ENCODE data around the gene GAREM1. TPM values are rescaled to one million over a fixed set of nuclear protein-coding genes. Genes with fewer than 3 reads are reported as not detected.

GAREM1 gene
- total RNA-seq, 1 donor from 2014 or later: 9.0 TPM

- peaks cover 2% of the 10 kb centered on the region for H3K27me3 Mint-ChIP-seq (ENCODE audit: low read depth, unreplicated experiment)
- H3K36me3 Mint-ChIP-seq (ENCODE audit: low read depth, unreplicated experiment): no peaks in the 10 kb centered on the region
- Histone ChIP-seq H4K20me1 (ENCODE audit: insufficient read depth, low read length) (peaks cover 26% of the 10 kb centered on the region), H3K4me3 (ENCODE audit: insufficient read depth, low read depth, low read length) (no peak overlapping the region), H3K9ac (ENCODE audit: low read length) (peak overlapping the region; percentile 19), H3K79me2 (ENCODE audit: insufficient read depth, low read length) (peaks cover 23% of the 10 kb centered on the region), H3K9me3 (ENCODE audit: insufficient read depth, low read depth, low read length) (no peaks in the 10 kb centered on the region), H3K4me1 (ENCODE audit: insufficient read depth, low read length) (peaks cover 16% of the 10 kb centered on the region), H3K36me3 (ENCODE audit: insufficient read depth, low read length) (no peaks in the 10 kb centered on the region), H3K27ac (ENCODE audit: low read depth, low read length) (no peak overlapping the region), H3K27me3 (ENCODE audit: insufficient read depth, low read length) (peaks cover 4% of the 10 kb centered on the region), H2AFZ (ENCODE audit: low read depth, low read length) (no peak overlapping the region), H3K4me2 (ENCODE audit: low read length) (peak overlapping the region; percentile 99)
- peaks cover 9% of the 10 kb centered on the region for H3K4me1 Mint-ChIP-seq (ENCODE audit: low read depth, unreplicated experiment)
- no peak overlapping the region for H3K27ac Mint-ChIP-seq (ENCODE audit: unreplicated experiment)
- TF ChIP-seq EZH2 (IDR thresholded peaks at IDR 0.05; ENCODE audit: insufficient read depth, low read length) (no peak), CTCF (IDR thresholded peaks at IDR 0.05; ENCODE audit: insufficient read depth, low read depth, low read length) (no peak)
- no peaks in the 10 kb centered on the region for H3K9me3 Mint-ChIP-seq (ENCODE audit: unreplicated experiment)
- FAIRE-seq (no peak), DNase-seq (ENCODE audit: low read depth) (no peak)
- H3K4me3 Mint-ChIP-seq (ENCODE audit: unreplicated experiment): peak overlapping the region; percentile 55
Observed at GRCh38 chr18:32468147-32468845, 2.4 kb downstream of the GAREM1 start.

GRCh38 chr18:32461709-32462272 is 8.9 kb downstream of the GAREM1 start:
- FAIRE-seq (no peak), DNase-seq (ENCODE audit: low read depth) (no peak)
- Mint-ChIP-seq H3K27ac (ENCODE audit: unreplicated experiment) (no peak overlapping the region), H3K4me3 (ENCODE audit: unreplicated experiment) (no peak overlapping the region), H3K36me3 (ENCODE audit: low read depth, unreplicated experiment) (peaks cover 1% of the 10 kb centered on the region), H3K4me1 (ENCODE audit: low read depth, unreplicated experiment) (peaks cover 11% of the 10 kb centered on the region), H3K27me3 (ENCODE audit: low read depth, unreplicated experiment) (no peaks in the 10 kb centered on the region), H3K9me3 (ENCODE audit: unreplicated experiment) (no peaks in the 10 kb centered on the region)
- no peaks in the 10 kb centered on the region for H3K36me3 ChIP-seq (ENCODE audit: insufficient read depth, low read length)
- H3K4me2 ChIP-seq (ENCODE audit: low read length): no peak overlapping the region
- no peak overlapping the region for H3K27ac ChIP-seq (ENCODE audit: low read depth, low read length)
- H4K20me1 ChIP-seq (ENCODE audit: insufficient read depth, low read length): peaks cover under 1% of the 10 kb centered on the region
- no peaks in the 10 kb centered on the region for H3K27me3 ChIP-seq (ENCODE audit: insufficient read depth, low read length)
- no peaks in the 10 kb centered on the region for H3K9me3 ChIP-seq (ENCODE audit: insufficient read depth, low read depth, low read length)
- no peak overlapping the region for H3K9ac ChIP-seq (ENCODE audit: low read length)
- no peaks in the 10 kb centered on the region for H3K4me1 ChIP-seq (ENCODE audit: insufficient read depth, low read length)
- H2AFZ ChIP-seq (ENCODE audit: low read depth, low read length): no peak overlapping the region
- no peak overlapping the region for H3K4me3 ChIP-seq (ENCODE audit: insufficient read depth, low read depth, low read length)
- no peak for TF ChIP-seq EZH2 (IDR thresholded peaks at IDR 0.05; ENCODE audit: insufficient read depth, low read length)
- TF ChIP-seq CTCF (IDR thresholded peaks at IDR 0.05; ENCODE audit: insufficient read depth, low read depth, low read length): no peak
- H3K79me2 ChIP-seq (ENCODE audit: insufficient read depth, low read length): peaks cover 6% of the 10 kb centered on the region

- Histone ChIP-seq H3K4me3 (ENCODE audit: insufficient read depth, low read depth, low read length) (no peak overlapping the region), H3K4me2 (ENCODE audit: low read length) (no peak overlapping the region), H3K36me3 (ENCODE audit: insufficient read depth, low read length) (no peaks in the 10 kb centered on the region), H4K20me1 (ENCODE audit: insufficient read depth, low read length) (no peaks in the 10 kb centered on the region), H3K4me1 (ENCODE audit: insufficient read depth, low read length) (no peaks in the 10 kb centered on the region), H3K27me3 (ENCODE audit: insufficient read depth, low read length) (no peaks in the 10 kb centered on the region), H3K79me2 (ENCODE audit: insufficient read depth, low read length) (no peaks in the 10 kb centered on the region), H3K27ac (ENCODE audit: low read depth, low read length) (no peak overlapping the region), H3K9me3 (ENCODE audit: insufficient read depth, low read depth, low read length) (no peaks in the 10 kb centered on the region), H2AFZ (ENCODE audit: low read depth, low read length) (no peak overlapping the region), H3K9ac (ENCODE audit: low read length) (no peak overlapping the region)
- Mint-ChIP-seq H3K27ac (ENCODE audit: unreplicated experiment) (no peak overlapping the region), H3K4me3 (ENCODE audit: unreplicated experiment) (no peak overlapping the region), H3K4me1 (ENCODE audit: low read depth, unreplicated experiment) (peaks cover 14% of the 10 kb centered on the region), H3K27me3 (ENCODE audit: low read depth, unreplicated experiment) (no peaks in the 10 kb centered on the region), H3K36me3 (ENCODE audit: low read depth, unreplicated experiment) (peaks cover 1% of the 10 kb centered on the region), H3K9me3 (ENCODE audit: unreplicated experiment) (no peaks in the 10 kb centered on the region)
- DNase-seq (ENCODE audit: low read depth) (no peak), FAIRE-seq (no peak)
- TF ChIP-seq EZH2 (IDR thresholded peaks at IDR 0.05; ENCODE audit: insufficient read depth, low read length) (no peak), CTCF (IDR thresholded peaks at IDR 0.05; ENCODE audit: insufficient read depth, low read depth, low read length) (no peak)
Observed at GRCh38 chr18:32460171-32460731, 10.4 kb downstream of the GAREM1 start.

All from astrocyte (in vitro differentiated cells and primary cell).